Epithelial cell of prostate (primary cell): Measurements from ENCODE around the gene PRF1.

Experiments
- DNase-seq: peaks from one replicate; pipeline ENCODE4 v3.0.0-alpha.2; 2011; ENCODE audit warnings: low read depth, low spot score
- H3K27ac ChIP-seq: fragments of 450-650 bp; 2 replicates; pipeline ENCODE4 v1.5.1; 2017; ENCODE audit warnings: mild to moderate bottlenecking

The PRF1 gene

GRCh38 chr10:70596110-70596798 lies 6.3 kb downstream of the PRF1 start:
- no peak overlapping the region for H3K27ac ChIP-seq
- no peak for DNase-seq

GRCh38 chr10:70595566-70596016 lies 7.0 kb downstream of the PRF1 start:
- H3K27ac ChIP-seq = no peak overlapping the region

GRCh38 chr10:70594161-70594560 lies 8.4 kb downstream of the PRF1 start:
- no peak for DNase-seq
- no peak overlapping the region for H3K27ac ChIP-seq

More at GRCh38 chr10:70595566-70596016, 7.0 kb downstream of the PRF1 start:
- DNase-seq = no peak

GRCh38 chr10:70593513-70593890 lies 9.0 kb downstream of the PRF1 start:
- no peak overlapping the region for H3K27ac ChIP-seq
- no peak for DNase-seq

- DNase-seq = no peak
- H3K27ac ChIP-seq = no peak overlapping the region
These were observed 9.6 kb downstream of the PRF1 start for GRCh38 chr10:70592746-70593512.

GRCh38 chr10:70592186-70592735 lies 10.3 kb downstream of the PRF1 start:
- no peak for DNase-seq
- H3K27ac ChIP-seq = no peak overlapping the region

GRCh38 chr10:70590655-70591416 lies 11.7 kb downstream of the PRF1 start:
- H3K27ac ChIP-seq = no peak overlapping the region
- DNase-seq = no peak

- no peak overlapping the region for H3K27ac ChIP-seq
- DNase-seq = no peak
These were observed 12.5 kb downstream of the PRF1 start for GRCh38 chr10:70589762-70590654.

- no peak for DNase-seq
- H3K27ac ChIP-seq = no peak overlapping the region
These were observed 13.5 kb downstream of the PRF1 start for GRCh38 chr10:70588859-70589570.

GRCh38 chr10:70588255-70588654 lies 14.3 kb downstream of the PRF1 start:
- no peak for DNase-seq
- H3K27ac ChIP-seq = no peak overlapping the region

- H3K27ac ChIP-seq = no peak overlapping the region
- DNase-seq = no peak
These were observed 15.4 kb downstream of the PRF1 start for GRCh38 chr10:70587045-70587658.

GRCh38 chr10:70586348-70586930 lies 16.1 kb downstream of the PRF1 start:
- no peak overlapping the region for H3K27ac ChIP-seq
- DNase-seq = no peak

GRCh38 chr10:70585578-70586169 lies 16.9 kb downstream of the PRF1 start:
- H3K27ac ChIP-seq = no peak overlapping the region
- DNase-seq = no peak

- no peak overlapping the region for H3K27ac ChIP-seq
- no peak for DNase-seq
These were observed 17.5 kb downstream of the PRF1 start for GRCh38 chr10:70584909-70585544.

- no peak overlapping the region for H3K27ac ChIP-seq
- DNase-seq = no peak
These were observed 18.2 kb downstream of the PRF1 start for GRCh38 chr10:70584366-70584765.

GRCh38 chr10:70583669-70584037 lies 18.9 kb downstream of the PRF1 start:
- H3K27ac ChIP-seq = no peak overlapping the region
- DNase-seq = no peak

- no peak overlapping the region for H3K27ac ChIP-seq
- DNase-seq = no peak
These were observed 19.5 kb downstream of the PRF1 start for GRCh38 chr10:70582793-70583668.
